GM12865 (cell line): ENCODE results near the gene SCAMP3.
"Not testable (repeated sequence)": the region's sequence is repeated elsewhere in the genome, so short reads cannot be mapped to it uniquely, and the experiment has no call there.

Experiments
- DNase-seq: peaks from one replicate; pipeline ENCODE4 v3.0.0; 2010; ENCODE audit warnings: low read depth
- H3K4me3 ChIP-seq: 2 replicates; pipeline ENCODE4 v1.5.1; 2011; ENCODE audit warnings: mild to moderate bottlenecking, low read depth, low read length, control low read depth
- CTCF ChIP-seq: IDR thresholded peaks from 2 replicates; pipeline ENCODE4 v1.5.1; 2011; ENCODE audit warnings: low read length, control low read depth, low read depth, inconsistent platforms; ENCODE audit not compliant: insufficient read depth; ENCODE audit errors: missing control alignments

SCAMP3 gene

GRCh38 chr1:155241069-155241679, 21.0 kb downstream of the SCAMP3 start:
- no peak for TF ChIP-seq CTCF
- peak; percentile 79 for DNase-seq
- peak overlapping the region; percentile 53 for H3K4me3 ChIP-seq

- H3K4me3 ChIP-seq: no peak overlapping the region
- no peak for DNase-seq
- no peak for TF ChIP-seq CTCF
These were observed 25.7 kb downstream of the SCAMP3 start for GRCh38 chr1:155236451-155236850.

- H3K4me3 ChIP-seq, DNase-seq: not testable (repeated sequence)
These were observed 26.8 kb downstream of the SCAMP3 start for GRCh38 chr1:155235375-155235774.

- not testable (repeated sequence) for DNase-seq, H3K4me3 ChIP-seq
These were observed 28.7 kb downstream of the SCAMP3 start for GRCh38 chr1:155233502-155233901.

- H3K4me3 ChIP-seq, DNase-seq: not testable (repeated sequence)
These were observed 29.9 kb downstream of the SCAMP3 start for GRCh38 chr1:155232001-155232978.

GRCh38 chr1:155231302-155231701, 30.9 kb downstream of the SCAMP3 start:
- not testable (repeated sequence) for DNase-seq, H3K4me3 ChIP-seq

GRCh38 chr1:155228096-155228427, 34.1 kb downstream of the SCAMP3 start:
- H3K4me3 ChIP-seq: peak overlapping the region; percentile 61
- no peak for TF ChIP-seq CTCF

GRCh38 chr1:155227261-155228095, 34.7 kb downstream of the SCAMP3 start:
- peak overlapping the region; percentile 84 for H3K4me3 ChIP-seq
- no peak for TF ChIP-seq CTCF
- DNase-seq: peak; percentile 100

More at GRCh38 chr1:155228096-155228427, 34.1 kb downstream of the SCAMP3 start:
- no peak for DNase-seq
